GM12878 (cell line): ENCODE results near the gene TM4SF4. TPM values are rescaled to one million over a fixed set of nuclear protein-coding genes. Genes with fewer than 3 reads are reported as not detected.

Experiments
- ATF7 ChIP-seq: fragments of 450-650 bp; IDR thresholded peaks from 2 replicates; pipeline ENCODE4 v1.6.1; 2016; ENCODE audit warnings: low read depth, mild to moderate bottlenecking
- CBX5 ChIP-seq: sonication (generic); IDR thresholded peaks from 2 replicates; pipeline ENCODE4 v1.6.1; 2016; ENCODE audit warnings: low read depth, moderate library complexity, mild to moderate bottlenecking, inconsistent platforms
- GABPA ChIP-seq: IDR thresholded peaks from 2 replicates; pipeline ENCODE4 v1.6.1; 2014; ENCODE audit warnings: antibody characterized with exemption, low read depth, mild to moderate bottlenecking, inconsistent platforms
- HDGF ChIP-seq: fragments of 450-650 bp; IDR thresholded peaks from 2 replicates; pipeline ENCODE4 v1.6.1; 2016; ENCODE audit warnings: antibody characterized with exemption
- NFYA ChIP-seq: IDR thresholded peaks from 2 replicates; pipeline ENCODE4 v1.6.1; 2011; ENCODE audit warnings: low read depth, mild to moderate bottlenecking, low read length, improper control_type of control experiment, borderline replicate concordance
- NFYB ChIP-seq: IDR thresholded peaks from 2 replicates; pipeline ENCODE4 v1.6.1; 2011; ENCODE audit warnings: low read depth, mild to moderate bottlenecking, low read length, improper control_type of control experiment, moderate library complexity; ENCODE audit not compliant: insufficient read depth
- POLR2AphosphoS5 ChIP-seq: IDR thresholded peaks from 2 replicates; pipeline ENCODE4 v1.6.1; 2011; ENCODE audit warnings: mild to moderate bottlenecking, low read length, inconsistent platforms
- RUNX3 ChIP-seq: IDR thresholded peaks from 2 replicates; pipeline ENCODE4 v1.6.1; 2012; ENCODE audit warnings: low read length, inconsistent platforms
- SREBF1 ChIP-seq: IDR thresholded peaks from 2 replicates; pipeline ENCODE4 v1.6.1; 2012; ENCODE audit warnings: mild to moderate bottlenecking, low read length
- TAF1 ChIP-seq: IDR thresholded peaks from 2 replicates; pipeline ENCODE4 v1.6.1; 2011; ENCODE audit warnings: mild to moderate bottlenecking, low read depth, low read length, borderline replicate concordance
- YBX1 ChIP-seq: fragments of 450-650 bp; IDR thresholded peaks from 2 replicates; pipeline ENCODE4 v1.6.1; 2016; ENCODE audit warnings: antibody characterized with exemption
- ZNF217 ChIP-seq: fragments of 450-650 bp; IDR thresholded peaks from 2 replicates; pipeline ENCODE4 v1.6.1; 2017; ENCODE audit warnings: antibody characterized with exemption, mild to moderate bottlenecking
- polyA plus RNA-seq, 11 experiments: library from polyadenylated mRNA; depleted of rRNA in 4 of 11; unstranded in 6 of 11; stranded (reverse) in 5 of 11; fragments of >200 nt; fragmentation: Nextera tagmentation in 4 of 11; fragmentation: Illumina TruSeq in 1 of 11; extraction: Ambion mirVana in 4 of 11; extraction: Trizol in 1 of 11; gene quantifications; 1 replicate in 1 of 11; 2 replicates in 10 of 11; pipeline versions ENCODE4 v1.2.1 to v1.2.3, GENCODE V29; 2011 to 2016; ENCODE audit warnings: inconsistent platforms in 2 of 11, missing spikeins in 2 of 11, low read depth in 1 of 11
- total RNA-seq, 4 experiments: library from RNA; depleted of rRNA in 3 of 4; stranded (reverse); fragments of >200 nt in 3 of 4; fragmentation: Illumina TruSeq in 1 of 4; extraction: Trizol in 1 of 4; gene quantifications; 2 replicates each; pipeline versions ENCODE4 v1.2.1 to v1.2.3, GENCODE V29; 2013 to 2021
- TF ChIP-seq, protein P1 (sequence below): fragments of 450-650 bp; IDR thresholded peaks from 2 replicates; pipeline ENCODE4 v1.6.1; 2018; ENCODE audit warnings: mild to moderate bottlenecking, low read depth, moderate library complexity; ENCODE audit not compliant: partially characterized antibody
- TF ChIP-seq, protein P2 (sequence below): IDR thresholded peaks from 2 replicates; pipeline ENCODE4 v1.6.1; 2012; ENCODE audit warnings: low read depth, low read length, improper control_type of control experiment
- TF ChIP-seq, protein P3 (sequence below): fragments of 450-650 bp; IDR thresholded peaks from 2 replicates; pipeline ENCODE4 v1.6.1; 2017; ENCODE audit warnings: borderline replicate concordance
- TF ChIP-seq, protein P4 (sequence below): IDR thresholded peaks from 2 replicates; pipeline ENCODE4 v1.6.1; 2012; ENCODE audit warnings: mild to moderate bottlenecking, low read depth, low read length
- TF ChIP-seq, protein P5 (sequence below): IDR thresholded peaks from 2 replicates; pipeline ENCODE4 v1.6.1; 2012; ENCODE audit warnings: low read depth, low read length, improper control_type of control experiment
- TF ChIP-seq, protein P6 (sequence below): IDR thresholded peaks from 2 replicates; pipeline ENCODE4 v1.6.1; 2012; ENCODE audit warnings: low read depth, low read length, improper control_type of control experiment
- TF ChIP-seq, protein P7 (sequence below): IDR thresholded peaks from 2 replicates; pipeline ENCODE4 v1.6.1; 2012; ENCODE audit warnings: low read length, inconsistent platforms

The TM4SF4 gene
- total and polyA plus RNA-seq, 10 of the 15 experiments (the other 5 are each of a cell fraction or from before 2014, with no cell fraction given) = 0.06 to 1.3 TPM; not detected in 8

DNA sequence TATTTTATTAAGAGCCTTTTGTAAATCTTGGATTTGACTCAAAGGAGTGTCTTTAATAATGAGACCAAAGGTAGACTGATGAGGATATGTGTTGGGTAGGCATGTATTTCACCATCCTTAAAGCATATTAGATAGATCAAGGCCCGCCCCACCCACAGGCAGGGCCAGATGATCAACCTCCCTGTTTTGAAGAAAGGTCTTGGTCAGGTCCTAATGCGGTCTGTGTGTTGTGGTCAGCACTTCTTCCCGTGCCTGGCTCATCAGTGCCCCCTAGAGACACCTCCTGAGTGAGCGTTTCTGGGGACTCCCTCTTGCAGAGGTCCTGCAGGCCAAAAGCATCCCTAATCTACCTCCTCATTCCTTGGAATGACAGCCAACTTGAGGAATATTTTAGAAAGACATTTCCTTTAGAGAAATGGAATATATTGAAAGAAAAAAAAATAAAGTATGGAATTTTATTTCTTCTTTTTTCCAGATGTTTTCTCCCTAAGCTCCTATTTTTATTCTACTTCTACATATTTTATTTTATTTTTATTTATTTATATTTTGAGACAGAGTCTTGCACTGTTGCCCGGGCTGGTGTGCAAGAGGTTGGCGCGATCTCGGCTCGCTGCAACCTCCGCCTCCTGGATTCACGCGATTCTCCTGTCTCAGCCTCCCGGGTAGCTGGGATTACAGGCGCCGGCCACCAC lies 6.0 kb downstream of the TM4SF4 start (continued):
- TF ChIP-seq NFYB = no peak
- no peak for TF ChIP-seq SREBF1
- TF ChIP-seq TAF1 = no peak
- TF ChIP-seq POLR2AphosphoS5 = no peak
- TF ChIP-seq, protein P1, sequence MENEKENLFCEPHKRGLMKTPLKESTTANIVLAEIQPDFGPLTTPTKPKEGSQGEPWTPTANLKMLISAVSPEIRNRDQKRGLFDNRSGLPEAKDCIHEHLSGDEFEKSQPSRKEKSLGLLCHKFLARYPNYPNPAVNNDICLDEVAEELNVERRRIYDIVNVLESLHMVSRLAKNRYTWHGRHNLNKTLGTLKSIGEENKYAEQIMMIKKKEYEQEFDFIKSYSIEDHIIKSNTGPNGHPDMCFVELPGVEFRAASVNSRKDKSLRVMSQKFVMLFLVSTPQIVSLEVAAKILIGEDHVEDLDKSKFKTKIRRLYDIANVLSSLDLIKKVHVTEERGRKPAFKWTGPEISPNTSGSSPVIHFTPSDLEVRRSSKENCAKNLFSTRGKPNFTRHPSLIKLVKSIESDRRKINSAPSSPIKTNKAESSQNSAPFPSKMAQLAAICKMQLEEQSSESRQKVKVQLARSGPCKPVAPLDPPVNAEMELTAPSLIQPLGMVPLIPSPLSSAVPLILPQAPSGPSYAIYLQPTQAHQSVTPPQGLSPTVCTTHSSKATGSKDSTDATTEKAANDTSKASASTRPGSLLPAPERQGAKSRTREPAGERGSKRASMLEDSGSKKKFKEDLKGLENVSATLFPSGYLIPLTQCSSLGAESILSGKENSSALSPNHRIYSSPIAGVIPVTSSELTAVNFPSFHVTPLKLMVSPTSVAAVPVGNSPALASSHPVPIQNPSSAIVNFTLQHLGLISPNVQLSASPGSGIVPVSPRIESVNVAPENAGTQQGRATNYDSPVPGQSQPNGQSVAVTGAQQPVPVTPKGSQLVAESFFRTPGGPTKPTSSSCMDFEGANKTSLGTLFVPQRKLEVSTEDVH = no peak
- TF ChIP-seq ATF7 = no peak
- no peak for TF ChIP-seq YBX1
- no peak for TF ChIP-seq GABPA
- TF ChIP-seq NFYA = no peak
- TF ChIP-seq, protein P2, sequence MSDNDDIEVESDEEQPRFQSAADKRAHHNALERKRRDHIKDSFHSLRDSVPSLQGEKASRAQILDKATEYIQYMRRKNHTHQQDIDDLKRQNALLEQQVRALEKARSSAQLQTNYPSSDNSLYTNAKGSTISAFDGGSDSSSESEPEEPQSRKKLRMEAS = no peak
- TF ChIP-seq HDGF = no peak
- TF ChIP-seq ZNF217 = no peak
- TF ChIP-seq, protein P3, sequence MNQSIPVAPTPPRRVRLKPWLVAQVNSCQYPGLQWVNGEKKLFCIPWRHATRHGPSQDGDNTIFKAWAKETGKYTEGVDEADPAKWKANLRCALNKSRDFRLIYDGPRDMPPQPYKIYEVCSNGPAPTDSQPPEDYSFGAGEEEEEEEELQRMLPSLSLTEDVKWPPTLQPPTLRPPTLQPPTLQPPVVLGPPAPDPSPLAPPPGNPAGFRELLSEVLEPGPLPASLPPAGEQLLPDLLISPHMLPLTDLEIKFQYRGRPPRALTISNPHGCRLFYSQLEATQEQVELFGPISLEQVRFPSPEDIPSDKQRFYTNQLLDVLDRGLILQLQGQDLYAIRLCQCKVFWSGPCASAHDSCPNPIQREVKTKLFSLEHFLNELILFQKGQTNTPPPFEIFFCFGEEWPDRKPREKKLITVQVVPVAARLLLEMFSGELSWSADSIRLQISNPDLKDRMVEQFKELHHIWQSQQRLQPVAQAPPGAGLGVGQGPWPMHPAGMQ = no peak
- TF ChIP-seq, protein P4, sequence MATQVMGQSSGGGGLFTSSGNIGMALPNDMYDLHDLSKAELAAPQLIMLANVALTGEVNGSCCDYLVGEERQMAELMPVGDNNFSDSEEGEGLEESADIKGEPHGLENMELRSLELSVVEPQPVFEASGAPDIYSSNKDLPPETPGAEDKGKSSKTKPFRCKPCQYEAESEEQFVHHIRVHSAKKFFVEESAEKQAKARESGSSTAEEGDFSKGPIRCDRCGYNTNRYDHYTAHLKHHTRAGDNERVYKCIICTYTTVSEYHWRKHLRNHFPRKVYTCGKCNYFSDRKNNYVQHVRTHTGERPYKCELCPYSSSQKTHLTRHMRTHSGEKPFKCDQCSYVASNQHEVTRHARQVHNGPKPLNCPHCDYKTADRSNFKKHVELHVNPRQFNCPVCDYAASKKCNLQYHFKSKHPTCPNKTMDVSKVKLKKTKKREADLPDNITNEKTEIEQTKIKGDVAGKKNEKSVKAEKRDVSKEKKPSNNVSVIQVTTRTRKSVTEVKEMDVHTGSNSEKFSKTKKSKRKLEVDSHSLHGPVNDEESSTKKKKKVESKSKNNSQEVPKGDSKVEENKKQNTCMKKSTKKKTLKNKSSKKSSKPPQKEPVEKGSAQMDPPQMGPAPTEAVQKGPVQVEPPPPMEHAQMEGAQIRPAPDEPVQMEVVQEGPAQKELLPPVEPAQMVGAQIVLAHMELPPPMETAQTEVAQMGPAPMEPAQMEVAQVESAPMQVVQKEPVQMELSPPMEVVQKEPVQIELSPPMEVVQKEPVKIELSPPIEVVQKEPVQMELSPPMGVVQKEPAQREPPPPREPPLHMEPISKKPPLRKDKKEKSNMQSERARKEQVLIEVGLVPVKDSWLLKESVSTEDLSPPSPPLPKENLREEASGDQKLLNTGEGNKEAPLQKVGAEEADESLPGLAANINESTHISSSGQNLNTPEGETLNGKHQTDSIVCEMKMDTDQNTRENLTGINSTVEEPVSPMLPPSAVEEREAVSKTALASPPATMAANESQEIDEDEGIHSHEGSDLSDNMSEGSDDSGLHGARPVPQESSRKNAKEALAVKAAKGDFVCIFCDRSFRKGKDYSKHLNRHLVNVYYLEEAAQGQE = no peak
- TF ChIP-seq, protein P5, sequence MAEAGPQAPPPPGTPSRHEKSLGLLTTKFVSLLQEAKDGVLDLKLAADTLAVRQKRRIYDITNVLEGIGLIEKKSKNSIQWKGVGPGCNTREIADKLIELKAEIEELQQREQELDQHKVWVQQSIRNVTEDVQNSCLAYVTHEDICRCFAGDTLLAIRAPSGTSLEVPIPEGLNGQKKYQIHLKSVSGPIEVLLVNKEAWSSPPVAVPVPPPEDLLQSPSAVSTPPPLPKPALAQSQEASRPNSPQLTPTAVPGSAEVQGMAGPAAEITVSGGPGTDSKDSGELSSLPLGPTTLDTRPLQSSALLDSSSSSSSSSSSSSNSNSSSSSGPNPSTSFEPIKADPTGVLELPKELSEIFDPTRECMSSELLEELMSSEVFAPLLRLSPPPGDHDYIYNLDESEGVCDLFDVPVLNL = no peak
- TF ChIP-seq, protein P6, sequence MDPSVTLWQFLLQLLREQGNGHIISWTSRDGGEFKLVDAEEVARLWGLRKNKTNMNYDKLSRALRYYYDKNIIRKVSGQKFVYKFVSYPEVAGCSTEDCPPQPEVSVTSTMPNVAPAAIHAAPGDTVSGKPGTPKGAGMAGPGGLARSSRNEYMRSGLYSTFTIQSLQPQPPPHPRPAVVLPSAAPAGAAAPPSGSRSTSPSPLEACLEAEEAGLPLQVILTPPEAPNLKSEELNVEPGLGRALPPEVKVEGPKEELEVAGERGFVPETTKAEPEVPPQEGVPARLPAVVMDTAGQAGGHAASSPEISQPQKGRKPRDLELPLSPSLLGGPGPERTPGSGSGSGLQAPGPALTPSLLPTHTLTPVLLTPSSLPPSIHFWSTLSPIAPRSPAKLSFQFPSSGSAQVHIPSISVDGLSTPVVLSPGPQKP = no peak
- TF ChIP-seq, protein P7, sequence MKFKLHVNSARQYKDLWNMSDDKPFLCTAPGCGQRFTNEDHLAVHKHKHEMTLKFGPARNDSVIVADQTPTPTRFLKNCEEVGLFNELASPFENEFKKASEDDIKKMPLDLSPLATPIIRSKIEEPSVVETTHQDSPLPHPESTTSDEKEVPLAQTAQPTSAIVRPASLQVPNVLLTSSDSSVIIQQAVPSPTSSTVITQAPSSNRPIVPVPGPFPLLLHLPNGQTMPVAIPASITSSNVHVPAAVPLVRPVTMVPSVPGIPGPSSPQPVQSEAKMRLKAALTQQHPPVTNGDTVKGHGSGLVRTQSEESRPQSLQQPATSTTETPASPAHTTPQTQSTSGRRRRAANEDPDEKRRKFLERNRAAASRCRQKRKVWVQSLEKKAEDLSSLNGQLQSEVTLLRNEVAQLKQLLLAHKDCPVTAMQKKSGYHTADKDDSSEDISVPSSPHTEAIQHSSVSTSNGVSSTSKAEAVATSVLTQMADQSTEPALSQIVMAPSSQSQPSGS = no peak
- TF ChIP-seq RUNX3 = peak; percentile 98
- no peak for TF ChIP-seq CBX5
